Measurements from ENCODE around the gene PHKA2. TPM values are rescaled to one million over a fixed set of nuclear protein-coding genes. Genes with fewer than 3 reads are reported as not detected.

PHKA2 gene
- total and polyA plus RNA-seq, 3 donors from 2014 or later, result 42.4 to 95.7 (median 89.9) TPM

GRCh38 chrX:18889346-18890048 is 94.4 kb downstream of the PHKA2 start:
- DNase-seq, result no peak
- TF ChIP-seq POLR2A (IDR thresholded peaks at IDR 0.05), result no peak
- peaks cover 5% of the 10 kb centered on the region for H3K4me1 ChIP-seq
- WGBS, 2 donors, result 17 to 62% methylated on average over 3 to 10 of the region's 12 CpGs
- H3K27ac ChIP-seq, result no peak overlapping the region
- H3K36me3 ChIP-seq (ENCODE audit: low read depth, missing control alignments), result no peaks in the 10 kb centered on the region
- intact Hi-C loops (cut with DNase I; ENCODE audit: low total_unique reads), result no loop called here
- H3K27me3 ChIP-seq, result no peaks in the 10 kb centered on the region
- no peaks in the 10 kb centered on the region for H3K9me3 ChIP-seq
- no peak overlapping the region for H3K4me3 ChIP-seq

- Histone ChIP-seq H3K4me3 (no peak overlapping the region), H3K27ac (no peak overlapping the region), H3K27me3 (no peaks in the 10 kb centered on the region), H3K9me3 (no peaks in the 10 kb centered on the region), H3K4me1 (peaks cover 5% of the 10 kb centered on the region), H3K36me3 (ENCODE audit: low read depth, missing control alignments) (no peaks in the 10 kb centered on the region)
- intact Hi-C loops (cut with DNase I; ENCODE audit: low total_unique reads), result no loop called here
- no peak for TF ChIP-seq POLR2A (IDR thresholded peaks at IDR 0.05)
- TF ChIP-seq, protein P1, sequence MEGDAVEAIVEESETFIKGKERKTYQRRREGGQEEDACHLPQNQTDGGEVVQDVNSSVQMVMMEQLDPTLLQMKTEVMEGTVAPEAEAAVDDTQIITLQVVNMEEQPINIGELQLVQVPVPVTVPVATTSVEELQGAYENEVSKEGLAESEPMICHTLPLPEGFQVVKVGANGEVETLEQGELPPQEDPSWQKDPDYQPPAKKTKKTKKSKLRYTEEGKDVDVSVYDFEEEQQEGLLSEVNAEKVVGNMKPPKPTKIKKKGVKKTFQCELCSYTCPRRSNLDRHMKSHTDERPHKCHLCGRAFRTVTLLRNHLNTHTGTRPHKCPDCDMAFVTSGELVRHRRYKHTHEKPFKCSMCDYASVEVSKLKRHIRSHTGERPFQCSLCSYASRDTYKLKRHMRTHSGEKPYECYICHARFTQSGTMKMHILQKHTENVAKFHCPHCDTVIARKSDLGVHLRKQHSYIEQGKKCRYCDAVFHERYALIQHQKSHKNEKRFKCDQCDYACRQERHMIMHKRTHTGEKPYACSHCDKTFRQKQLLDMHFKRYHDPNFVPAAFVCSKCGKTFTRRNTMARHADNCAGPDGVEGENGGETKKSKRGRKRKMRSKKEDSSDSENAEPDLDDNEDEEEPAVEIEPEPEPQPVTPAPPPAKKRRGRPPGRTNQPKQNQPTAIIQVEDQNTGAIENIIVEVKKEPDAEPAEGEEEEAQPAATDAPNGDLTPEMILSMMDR (IDR thresholded peaks at IDR 0.05), result no peak
- WGBS, 2 donors, result 60 to 92% methylated on average over 1 to 4 of the region's 4 CpGs
- DNase-seq, result no peak
These were observed 95.6 kb downstream of the PHKA2 start for GRCh38 chrX:18888281-18888680.

DNA sequence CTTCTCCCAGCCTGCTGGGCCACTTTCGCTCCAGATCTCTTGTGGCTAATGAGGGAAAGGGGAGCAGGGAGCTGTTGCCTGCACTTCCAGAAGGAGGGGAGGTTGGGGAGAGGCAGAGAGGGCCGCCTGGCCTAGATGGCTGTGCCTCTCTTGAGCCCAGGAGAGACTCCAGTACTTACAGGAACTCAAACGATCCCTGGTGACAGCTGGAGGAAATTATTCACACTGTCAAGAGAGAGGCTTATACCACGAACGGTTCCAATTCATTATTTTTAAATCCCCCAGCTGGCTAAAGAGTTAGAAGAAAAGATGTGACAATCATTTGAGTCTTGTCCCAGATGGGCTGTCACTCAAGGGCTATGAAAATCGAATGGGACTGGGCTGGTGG is 96.1 kb downstream of the PHKA2 start:
- Histone ChIP-seq H3K4me3 (no peak overlapping the region), H3K36me3 (ENCODE audit: low read depth, missing control alignments) (no peaks in the 10 kb centered on the region), H3K27me3 (no peaks in the 10 kb centered on the region), H3K27ac (no peak overlapping the region), H3K4me1 (peaks cover 5% of the 10 kb centered on the region), H3K9me3 (no peaks in the 10 kb centered on the region)
- 0 to 20% methylated on average over 1 to 4 of the region's 6 CpGs for WGBS, 2 donors
- TF ChIP-seq, protein P1 (IDR thresholded peaks at IDR 0.05), result no peak
- TF ChIP-seq POLR2A (IDR thresholded peaks at IDR 0.05), result no peak
- no peak for DNase-seq
- intact Hi-C loops (cut with DNase I; ENCODE audit: low total_unique reads), result no loop called here

DNA sequence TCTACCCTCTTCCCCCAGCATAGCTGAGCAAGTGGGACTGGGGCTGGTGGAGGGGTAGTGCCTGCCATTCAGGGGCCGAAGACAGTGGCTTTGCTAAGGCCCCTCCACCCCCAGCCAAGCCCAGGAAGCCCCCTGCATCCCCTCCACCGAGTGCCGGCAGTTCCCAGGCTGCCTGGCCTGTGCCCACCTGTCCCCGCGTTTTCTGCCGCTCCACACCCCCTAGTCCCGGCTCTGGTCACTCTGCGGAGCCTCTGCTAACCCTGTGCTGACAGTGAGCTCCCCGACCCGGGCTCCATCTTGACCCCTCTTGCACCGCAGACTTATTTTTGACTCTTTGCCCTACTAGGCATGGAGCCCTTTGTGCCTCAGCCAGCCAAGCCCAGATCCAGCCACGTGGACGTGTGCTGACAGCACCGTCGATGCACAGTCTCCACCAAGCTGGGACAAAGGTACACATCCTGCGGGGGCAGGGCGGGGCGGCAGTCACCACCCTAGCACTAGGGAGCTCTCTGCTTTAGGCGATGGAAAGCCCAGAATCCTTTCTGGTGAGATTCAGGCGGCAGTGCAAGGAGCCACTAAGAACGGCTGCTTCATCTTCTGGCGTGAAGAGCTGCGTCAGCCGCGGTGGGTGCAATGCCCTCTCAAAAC is 96.6 kb downstream of the PHKA2 start:
- 33% methylated on average over 10 of the region's 25 CpGs; no CpG with 5 or more reads in 1 of the 2 donors for WGBS, 2 donors
- H3K36me3 ChIP-seq (ENCODE audit: low read depth, missing control alignments), result no peaks in the 10 kb centered on the region
- no peak overlapping the region for H3K4me3 ChIP-seq
- peak overlapping the region in 1 of 2 donors; percentile 78 for H3K27ac ChIP-seq
- intact Hi-C loops (cut with DNase I; ENCODE audit: low total_unique reads), result no loop called here
- peaks cover 5% of the 10 kb centered on the region for H3K4me1 ChIP-seq
- TF ChIP-seq, protein P1 (IDR thresholded peaks at IDR 0.05), result no peak
- TF ChIP-seq POLR2A (IDR thresholded peaks at IDR 0.05), result no peak
- no peaks in the 10 kb centered on the region for H3K9me3 ChIP-seq
- DNase-seq, result no peak
- H3K27me3 ChIP-seq, result no peaks in the 10 kb centered on the region

GRCh38 chrX:18886344-18887161 is 97.4 kb downstream of the PHKA2 start:
- intact Hi-C loops (cut with DNase I; ENCODE audit: low total_unique reads), result no loop called here
- no peaks in the 10 kb centered on the region for H3K36me3 ChIP-seq (ENCODE audit: low read depth, missing control alignments)
- no peaks in the 10 kb centered on the region for H3K9me3 ChIP-seq
- DNase-seq, result peak; percentile 83
- no peaks in the 10 kb centered on the region for H3K27me3 ChIP-seq
- H3K4me3 ChIP-seq, result no peak overlapping the region
- H3K27ac ChIP-seq, result peak overlapping the region in 1 of 2 donors; percentile 78
- TF ChIP-seq POLR2A (IDR thresholded peaks at IDR 0.05), result no peak
- TF ChIP-seq, protein P1 (IDR thresholded peaks at IDR 0.05), result peak; percentile 36 to 50 (median 40)
- 0 to 2% methylated on average over 8 to 10 of the region's 26 CpGs for WGBS, 2 donors
- peaks cover 5% of the 10 kb centered on the region for H3K4me1 ChIP-seq

All from testis (tissue), 3 donors.